Coronary artery (tissue), 2 donors: ENCODE data around the gene JAK2.
"Not testable (repeated sequence)": the region's sequence is repeated elsewhere in the genome, so short reads cannot be mapped to it uniquely, and the experiment has no call there.

Source experiments
- DNase-seq: peaks from one replicate; pipeline ENCODE4 v3.0.0-alpha.2; 2017; ENCODE audit warnings: low spot score
- H3K27ac ChIP-seq, 2 donors: fragments of 200-600 bp; sonication (generic); one replicate each; pipeline ENCODE4 v1.5.1; 2016 to 2019
- H3K4me3 ChIP-seq: fragments of 200-600 bp; sonication (generic); 2 replicates; pipeline ENCODE4 v1.5.1; 2016; ENCODE audit warnings: mild to moderate bottlenecking, moderate library complexity
- CTCF ChIP-seq: fragments of 200-600 bp; sonication (generic); IDR thresholded peaks from one replicate; pipeline ENCODE4 v1.5.1; 2019; ENCODE audit warnings: antibody characterized with exemption

Gene JAK2

GRCh38 chr9:5004481-5004880 lies 19.4 kb downstream of the JAK2 start:
- Histone ChIP-seq H3K4me3 (no peak overlapping the region), H3K27ac (no peak overlapping the region)
- no peak for DNase-seq
- no peak for TF ChIP-seq CTCF

GRCh38 chr9:5008202-5008601 lies 23.1 kb downstream of the JAK2 start:
- DNase-seq, result no peak
- no peak for TF ChIP-seq CTCF
- peak overlapping the region; percentile 7 to 27 for H3K27ac ChIP-seq
- no peak overlapping the region for H3K4me3 ChIP-seq

DNA sequence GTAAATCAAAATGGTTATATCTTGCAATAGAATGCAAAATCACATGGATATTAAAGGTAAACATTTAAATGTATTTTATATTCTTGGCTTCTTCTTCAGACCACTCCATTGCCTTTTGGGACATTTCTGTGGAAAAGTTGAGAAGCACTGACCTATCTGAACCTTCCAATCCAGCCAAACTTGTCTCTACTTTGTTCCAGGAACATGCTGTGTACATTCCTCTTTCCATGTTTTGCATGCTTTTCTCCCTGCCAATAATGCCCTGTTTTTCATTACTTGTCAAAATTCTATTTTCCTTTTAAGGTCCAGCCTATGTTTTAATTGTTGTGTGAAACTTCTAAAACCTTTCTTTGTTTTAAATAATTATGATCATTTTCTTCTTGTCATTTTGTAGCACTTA lies 28.3 kb downstream of the JAK2 start:
- DNase-seq, result no peak
- TF ChIP-seq CTCF, result no peak
- peak overlapping the region; percentile 47 to 70 for H3K27ac ChIP-seq
- no peak overlapping the region for H3K4me3 ChIP-seq

- TF ChIP-seq CTCF, result no peak
- Histone ChIP-seq H3K4me3 (no peak overlapping the region), H3K27ac (peak overlapping the region in 1 of 2 donors; percentile 58)
- DNase-seq, result no peak
These were observed 30.9 kb downstream of the JAK2 start for GRCh38 chr9:5015934-5016333.

DNA sequence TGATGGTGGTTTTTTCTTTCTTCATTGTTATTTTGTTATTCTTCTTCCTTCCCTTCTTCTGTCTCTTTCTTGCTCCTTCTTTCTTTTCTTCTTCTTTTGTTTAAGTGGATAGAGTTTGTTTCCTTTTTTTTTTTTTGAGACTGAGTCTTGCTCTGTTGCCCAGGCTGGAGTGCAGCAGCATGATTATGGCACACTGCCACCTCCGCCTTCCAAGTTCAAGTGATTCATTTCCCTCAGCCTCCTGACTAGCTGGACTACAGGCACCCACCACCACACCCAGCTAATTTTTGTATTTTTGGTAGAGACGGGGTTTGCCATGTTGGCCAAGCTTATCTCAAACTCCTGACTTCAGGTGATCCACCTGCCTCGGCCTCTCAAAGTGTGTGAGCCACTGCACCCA lies 40.3 kb downstream of the JAK2 start:
- no peak for DNase-seq
- no peak for TF ChIP-seq CTCF
- H3K27ac ChIP-seq, result no peak overlapping the region
- H3K4me3 ChIP-seq, result no peak overlapping the region

GRCh38 chr9:5031941-5032340 lies 46.9 kb downstream of the JAK2 start:
- H3K27ac ChIP-seq, result not testable (repeated sequence)

DNA sequence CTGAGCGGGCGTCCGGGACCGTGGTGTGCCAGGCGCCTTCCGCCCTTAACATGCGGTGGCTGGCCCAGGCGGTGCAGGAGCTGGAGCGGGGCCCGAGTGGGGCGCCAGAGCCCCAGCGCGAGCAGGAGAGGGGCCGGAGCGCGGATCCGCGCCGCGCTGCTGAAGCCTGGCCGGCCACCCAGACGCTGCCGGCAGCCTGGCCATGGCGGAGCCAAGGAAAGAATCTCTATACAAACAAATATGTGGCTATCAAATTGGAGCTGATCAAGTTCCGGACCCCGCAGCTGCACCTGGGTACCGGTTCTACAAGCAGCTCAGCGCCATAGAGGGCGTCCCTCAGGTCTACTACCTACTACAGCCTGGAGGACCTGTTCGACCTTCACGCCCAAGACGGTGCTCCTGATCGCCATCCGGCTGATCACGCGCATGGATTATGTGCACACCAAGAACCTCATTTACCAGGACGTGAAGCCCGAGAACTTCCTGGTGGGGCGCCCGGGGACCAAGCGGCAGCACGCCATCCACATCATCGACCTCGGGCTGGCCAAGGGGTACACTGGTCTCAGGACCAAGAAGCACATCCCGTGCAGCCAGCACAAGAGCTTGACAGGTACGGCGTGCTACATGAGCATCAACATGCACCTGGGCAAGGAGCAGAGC lies 55.8 kb downstream of the JAK2 start:
- peak; percentile 66 for DNase-seq
- Histone ChIP-seq H3K27ac (no peak overlapping the region), H3K4me3 (no peak overlapping the region)
- no peak for TF ChIP-seq CTCF

More at GRCh38 chr9:5031941-5032340, 46.9 kb downstream of the JAK2 start:
- not testable (repeated sequence) for H3K4me3 ChIP-seq, DNase-seq
